Neuronal stem cell (in vitro differentiated cells): ENCODE measurements around the gene SNAI3.

Source experiments
- DNase-seq: peaks from one replicate; pipeline ENCODE4 v3.0.0-alpha.2; 2013; ENCODE audit warnings: low spot score
- H2AFZ ChIP-seq: one replicate; pipeline ENCODE4 v1.6.1; 2013; ENCODE audit warnings: mild to moderate bottlenecking, low read length, inconsistent platforms
- H2AK5ac ChIP-seq: 2 replicates; pipeline ENCODE4 v1.6.1; 2013; ENCODE audit warnings: low read depth, mild to moderate bottlenecking, inconsistent platforms, low read length, moderate library complexity, mixed read lengths
- H2BK120ac ChIP-seq: 2 replicates; pipeline ENCODE4 v1.6.1; 2013; ENCODE audit warnings: low read depth, mild to moderate bottlenecking, inconsistent platforms, low read length, moderate library complexity, mixed read lengths
- H2BK12ac ChIP-seq: one replicate; pipeline ENCODE4 v1.6.1; 2013; ENCODE audit warnings: low read length, inconsistent platforms
- H2BK15ac ChIP-seq: 2 replicates; pipeline ENCODE4 v1.6.1; 2013; ENCODE audit warnings: mild to moderate bottlenecking, low read length, inconsistent platforms, mixed read lengths
- H2BK5ac ChIP-seq: one replicate; pipeline ENCODE4 v1.6.1; 2013; ENCODE audit warnings: inconsistent platforms, mild to moderate bottlenecking, low read length, moderate library complexity
- H3K14ac ChIP-seq: one replicate; pipeline ENCODE4 v1.6.1; 2013; ENCODE audit warnings: low read length, inconsistent platforms
- H3K18ac ChIP-seq: 2 replicates; pipeline ENCODE4 v1.6.1; 2013; ENCODE audit warnings: low read length, inconsistent platforms
- H3K23ac ChIP-seq: 2 replicates; pipeline ENCODE4 v1.6.1; 2013; ENCODE audit warnings: low read depth, mild to moderate bottlenecking, mixed read lengths, low read length, inconsistent platforms; ENCODE audit not compliant: poor library complexity
- H3K27ac ChIP-seq: replicated peaks from 3 replicates; pipeline ENCODE4 v1.5.1; 2013; ENCODE audit warnings: low read length, inconsistent platforms
- H3K27me3 ChIP-seq, 3 experiments: 2 replicates each; pipeline ENCODE4 v1.6.1; 2013; ENCODE audit warnings: low read length in 3 of 3, mild to moderate bottlenecking in 2 of 3, inconsistent platforms in 1 of 3, low read depth in 1 of 3, mixed read lengths in 1 of 3, moderate library complexity in 1 of 3; ENCODE audit not compliant: control insufficient read depth in 3 of 3, insufficient read depth in 3 of 3
- H3K36me3 ChIP-seq, 2 donors: replicated peaks in 1 of 2; 2 replicates each; pipeline ENCODE4 v1.6.1; 2013; ENCODE audit warnings: low read length in 2 of 2; ENCODE audit not compliant: control insufficient read depth in 2 of 2, insufficient read depth in 2 of 2
- H3K4ac ChIP-seq: 2 replicates; pipeline ENCODE4 v1.6.1; 2013; ENCODE audit warnings: inconsistent platforms, mild to moderate bottlenecking, low read length, moderate library complexity
- H3K4me1 ChIP-seq, 2 donors: 1 replicate in 1 of 2; 2 replicates in 1 of 2; pipeline ENCODE4 v1.6.1; 2013; ENCODE audit warnings: low read length in 2 of 2, low read depth in 1 of 2; ENCODE audit not compliant: control insufficient read depth in 2 of 2, insufficient read depth in 1 of 2
- H3K4me2 ChIP-seq: one replicate; pipeline ENCODE4 v1.6.1; 2013; ENCODE audit warnings: mild to moderate bottlenecking, low read length, inconsistent platforms; ENCODE audit not compliant: insufficient read depth, poor library complexity, severe bottlenecking
- H3K4me3 ChIP-seq, 2 donors: 2 replicates each; pipeline ENCODE4 v1.5.1; 2013; ENCODE audit warnings: low read length in 2 of 2, mild to moderate bottlenecking in 2 of 2, inconsistent platforms in 1 of 2, moderate library complexity in 1 of 2
- H3K79me1 ChIP-seq: one replicate; pipeline ENCODE4 v1.6.1; 2013; ENCODE audit warnings: low read depth, mild to moderate bottlenecking, inconsistent platforms, low read length, moderate library complexity
- H3K9ac ChIP-seq: one replicate; pipeline ENCODE4 v1.6.1; 2013; ENCODE audit warnings: mild to moderate bottlenecking, low read depth, low read length, inconsistent platforms; ENCODE audit not compliant: poor library complexity
- H3K9me3 ChIP-seq, 2 donors: replicated peaks in 1 of 2; 2 replicates each; pipeline versions ENCODE3 to v1.6.1; 2013; ENCODE audit warnings: low read length in 2 of 2, mild to moderate bottlenecking in 2 of 2, inconsistent platforms in 1 of 2, low read depth in 1 of 2, mixed read lengths in 1 of 2, moderate library complexity in 1 of 2; ENCODE audit not compliant: control insufficient read depth in 2 of 2, insufficient read depth in 1 of 2
- H4K8ac ChIP-seq: one replicate; pipeline ENCODE4 v1.6.1; 2013; ENCODE audit warnings: low read depth, mild to moderate bottlenecking, inconsistent platforms, low read length, moderate library complexity
- H4K91ac ChIP-seq: one replicate; pipeline ENCODE4 v1.6.1; 2013; ENCODE audit warnings: low read length, low read depth, mild to moderate bottlenecking, inconsistent platforms; ENCODE audit not compliant: poor library complexity
- WGBS, 2 donors: extraction: QIAGEN DNeasy Blood & Tissue Kit; methylation state at CpG; one replicate each; pipeline ENCODE4 v1.1.7; 2013; ENCODE audit warnings: missing lambda C conversion rate in 2 of 2, mixed read lengths in 1 of 2; ENCODE audit not compliant: insufficient read length in 2 of 2, insufficient replicate concordance in 1 of 2; ENCODE audit errors: extremely low coverage in 2 of 2; 5-methylcytosine and 5-hydroxymethylcytosine counted together

The SNAI3 gene

GRCh38 chr16:88723507-88723887 lies 37.2 kb upstream of the SNAI3 start:
- Histone ChIP-seq H4K91ac (no peak overlapping the region), H3K79me1 (peaks cover 12% of the 10 kb centered on the region), H3K18ac (peak overlapping the region; percentile 11), H2AFZ (no peak overlapping the region), H2BK5ac (peak overlapping the region; percentile 93), H3K4ac (no peak overlapping the region), H2BK12ac (no peak overlapping the region), H3K27ac (no peak overlapping the region), H2AK5ac (no peak overlapping the region), H3K4me1 (no peaks in the 10 kb centered on the region), H2BK120ac (peak overlapping the region; percentile 18), H3K23ac (peak overlapping the region; percentile 91), H3K9ac (no peak overlapping the region), H3K4me2 (no peak overlapping the region), H4K8ac (no peak overlapping the region), H3K27me3 (no peaks in the 10 kb centered on the region), H3K36me3 (peaks cover 4 to 11% of the 10 kb centered on the region in 2 donors), H2BK15ac (no peak overlapping the region), H3K9me3 (no peaks in the 10 kb centered on the region), H3K14ac (peak overlapping the region; percentile 6), H3K4me3 (no peak overlapping the region)
- no CpG with 5 or more reads among the region's 8 CpGs for WGBS, 2 donors
- no peak for DNase-seq

GRCh38 chr16:88722784-88723506 lies 36.6 kb upstream of the SNAI3 start:
- no peak overlapping the region for H3K14ac ChIP-seq
- H3K18ac ChIP-seq: no peak overlapping the region
- H2BK12ac ChIP-seq: no peak overlapping the region
- H3K9me3 ChIP-seq: no peaks in the 10 kb centered on the region
- no peak overlapping the region for H3K4me3 ChIP-seq
- H3K4me1 ChIP-seq: no peaks in the 10 kb centered on the region
- H3K9ac ChIP-seq: no peak overlapping the region
- H3K4me2 ChIP-seq: no peak overlapping the region
- peaks cover 8 to 16% of the 10 kb centered on the region in 2 donors for H3K36me3 ChIP-seq
- peaks cover 12% of the 10 kb centered on the region for H3K79me1 ChIP-seq
- no peak overlapping the region for H2BK15ac ChIP-seq
- no peak overlapping the region for H2AFZ ChIP-seq
- no peak overlapping the region for H4K91ac ChIP-seq
- H3K27me3 ChIP-seq: no peaks in the 10 kb centered on the region
- no CpG with 5 or more reads among the region's 39 CpGs for WGBS, 2 donors
- H2AK5ac ChIP-seq: peak overlapping the region; percentile 46
- no peak overlapping the region for H2BK5ac ChIP-seq
- H3K23ac ChIP-seq: peak overlapping the region; percentile 73
- no peak overlapping the region for H3K4ac ChIP-seq
- no peak overlapping the region for H3K27ac ChIP-seq
- no peak overlapping the region for H4K8ac ChIP-seq
- no peak for DNase-seq
- H2BK120ac ChIP-seq: peak overlapping the region; percentile 18

- H4K91ac ChIP-seq: no peak overlapping the region
- WGBS, 2 donors: no CpG with 5 or more reads among the region's 61 CpGs
- H2AFZ ChIP-seq: no peak overlapping the region
- H3K23ac ChIP-seq: peak overlapping the region; percentile 73
- no peak overlapping the region for H2BK120ac ChIP-seq
- H3K14ac ChIP-seq: no peak overlapping the region
- peaks cover 9 to 24% of the 10 kb centered on the region in 2 donors for H3K36me3 ChIP-seq
- H3K27me3 ChIP-seq: no peaks in the 10 kb centered on the region
- H3K9me3 ChIP-seq: no peaks in the 10 kb centered on the region
- no peak overlapping the region for H3K4me3 ChIP-seq
- H3K4ac ChIP-seq: no peak overlapping the region
- H3K79me1 ChIP-seq: peaks cover 12% of the 10 kb centered on the region
- H3K18ac ChIP-seq: no peak overlapping the region
- H2BK15ac ChIP-seq: no peak overlapping the region
- no peak overlapping the region for H2BK5ac ChIP-seq
- H3K4me1 ChIP-seq: no peaks in the 10 kb centered on the region
- H3K27ac ChIP-seq: no peak overlapping the region
- no peak overlapping the region for H3K9ac ChIP-seq
- peak overlapping the region; percentile 46 for H2AK5ac ChIP-seq
- peak overlapping the region; percentile 41 for H2BK12ac ChIP-seq
- no peak overlapping the region for H3K4me2 ChIP-seq
- H4K8ac ChIP-seq: no peak overlapping the region
- DNase-seq: no peak
Observed at GRCh38 chr16:88721815-88722755, 35.8 kb upstream of the SNAI3 start.

GRCh38 chr16:88721236-88721635 lies 34.9 kb upstream of the SNAI3 start:
- H3K4ac ChIP-seq: peak overlapping the region; percentile 23
- no peak for DNase-seq
- no CpG with 5 or more reads among the region's 17 CpGs for WGBS, 2 donors
- H3K23ac ChIP-seq: no peak overlapping the region
- H3K4me1 ChIP-seq: no peaks in the 10 kb centered on the region
- no peaks in the 10 kb centered on the region for H3K27me3 ChIP-seq
- H3K36me3 ChIP-seq: peaks cover 16 to 32% of the 10 kb centered on the region in 2 donors
- H2AK5ac ChIP-seq: no peak overlapping the region
- no peak overlapping the region for H4K8ac ChIP-seq
- no peak overlapping the region for H3K9ac ChIP-seq
- H2AFZ ChIP-seq: no peak overlapping the region
- H3K18ac ChIP-seq: no peak overlapping the region
- no peak overlapping the region for H3K4me2 ChIP-seq
- H3K79me1 ChIP-seq: peaks cover 12% of the 10 kb centered on the region
- no peak overlapping the region for H3K14ac ChIP-seq
- H2BK15ac ChIP-seq: no peak overlapping the region
- no peak overlapping the region for H4K91ac ChIP-seq
- H3K4me3 ChIP-seq: no peak overlapping the region
- no peaks in the 10 kb centered on the region for H3K9me3 ChIP-seq
- H3K27ac ChIP-seq: no peak overlapping the region
- no peak overlapping the region for H2BK5ac ChIP-seq
- H2BK120ac ChIP-seq: no peak overlapping the region
- H2BK12ac ChIP-seq: peak overlapping the region; percentile 73
